Fibroblast of upper back skin (primary cell): ENCODE data around the gene KLK1.

ENCODE experiments used
- DNase-seq: peaks from one replicate; pipeline ENCODE4 v3.0.0-alpha.2; 2013

The KLK1 gene

DNA sequence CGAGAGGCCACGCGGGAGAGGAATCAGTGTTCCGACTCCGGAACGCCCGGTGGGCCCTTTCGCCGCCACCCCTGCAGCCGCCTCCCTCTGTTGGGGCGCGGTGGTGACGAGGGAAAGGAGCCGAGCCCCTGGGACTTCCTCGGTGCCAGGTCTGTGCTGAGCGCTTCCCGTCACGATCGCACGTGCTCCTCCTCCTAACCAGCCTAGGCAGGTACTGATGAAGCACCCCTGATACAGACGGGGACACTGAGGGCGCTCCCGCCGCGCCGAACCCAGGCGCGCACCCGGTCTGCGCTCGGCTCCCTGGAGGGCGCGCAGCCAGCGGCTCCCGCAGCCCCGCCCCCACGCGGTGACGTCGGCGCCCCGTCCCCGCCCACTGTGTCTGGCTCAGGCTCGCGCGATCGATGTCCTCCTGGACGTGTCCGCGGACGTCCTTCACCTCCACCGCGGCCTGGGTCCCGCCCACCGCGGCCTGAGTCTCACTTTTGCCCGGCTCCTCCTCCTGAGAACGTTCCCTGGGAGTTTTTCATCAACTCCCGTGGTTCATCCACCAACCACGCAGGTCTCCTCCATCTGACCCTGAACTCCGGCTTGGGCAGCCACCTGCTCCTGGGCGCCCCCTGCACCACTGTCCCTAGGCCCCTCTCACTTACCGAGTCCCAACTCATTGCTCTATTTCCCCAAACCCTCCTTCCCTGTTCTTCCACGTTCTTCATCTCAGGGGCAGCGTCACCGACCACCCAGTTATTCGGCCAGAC lies 12.4 kb upstream of the KLK1 start:
- DNase-seq, result peak; percentile 42

GRCh38 chr19:50835103-50835784 lies 11.7 kb upstream of the KLK1 start:
- no peak for DNase-seq

- no peak for DNase-seq
These were observed 10.2 kb upstream of the KLK1 start for GRCh38 chr19:50833802-50834167.

GRCh38 chr19:50833117-50833801 lies 9.7 kb upstream of the KLK1 start, which contains the start of gene KLK15:
Gene KLK15 (minus strand): TSS chr19:50833574. CDS start chr19:50831492, 2,082 bp downstream.
- DNase-seq, result no peak

GRCh38 chr19:50832666-50833065 lies 9.1 kb upstream of the KLK1 start:
- no peak for DNase-seq

GRCh38 chr19:50831026-50831396 lies 7.4 kb upstream of the KLK1 start:
- no peak for DNase-seq

GRCh38 chr19:50830266-50831025 lies 6.9 kb upstream of the KLK1 start:
- no peak for DNase-seq

GRCh38 chr19:50829801-50830200 lies 6.2 kb upstream of the KLK1 start:
- DNase-seq, result no peak

DNA sequence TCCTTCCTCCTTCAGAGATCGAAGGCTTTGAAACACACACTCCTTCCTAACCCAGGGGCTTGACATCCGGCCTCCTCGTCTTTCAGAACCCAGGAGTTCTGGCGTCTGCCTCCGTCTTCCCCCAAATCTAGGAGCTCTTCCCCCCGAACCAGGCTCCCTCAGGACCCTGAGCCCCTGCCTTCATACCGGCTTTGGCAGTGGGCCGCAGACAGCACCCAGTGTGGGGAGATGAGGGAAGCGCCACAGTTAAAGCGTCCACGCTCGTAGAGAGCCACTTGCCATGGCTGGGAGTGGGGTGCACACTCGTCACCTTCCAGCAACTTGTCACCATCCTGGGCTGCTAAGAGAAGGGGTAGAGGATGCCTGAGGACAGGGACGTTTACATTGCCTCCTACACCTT lies 3.9 kb upstream of the KLK1 start:
- DNase-seq, result no peak

GRCh38 chr19:50826492-50827240 lies 3.1 kb upstream of the KLK1 start:
- no peak for DNase-seq

DNA sequence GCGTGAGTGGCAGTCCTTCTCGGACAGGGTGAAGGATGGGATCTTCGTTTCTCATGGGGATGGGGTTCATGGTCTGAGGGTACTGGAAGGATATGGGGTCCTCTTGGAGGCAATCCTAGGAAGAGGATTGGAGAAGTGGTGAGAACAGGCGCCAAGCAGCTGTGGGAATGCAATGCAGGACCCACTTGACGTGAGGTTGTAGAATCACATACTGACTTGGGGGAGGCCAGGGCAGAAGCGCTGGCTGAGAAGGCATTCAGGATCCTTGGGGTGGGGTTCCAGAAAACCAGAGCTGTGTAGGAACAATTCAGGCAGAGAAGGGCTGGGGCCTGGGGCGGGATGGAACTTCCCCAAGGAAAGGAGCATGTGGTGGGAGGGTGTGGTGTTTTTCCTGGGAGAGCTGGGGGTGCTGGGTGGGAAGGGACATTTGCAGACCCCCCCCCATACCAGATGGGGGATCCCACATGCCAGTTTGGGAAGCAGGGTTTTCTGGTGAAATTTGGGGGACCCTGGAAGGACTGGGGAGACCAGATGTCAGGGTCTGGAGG lies 852 bp downstream of the KLK1 start:
- no peak for DNase-seq

DNA sequence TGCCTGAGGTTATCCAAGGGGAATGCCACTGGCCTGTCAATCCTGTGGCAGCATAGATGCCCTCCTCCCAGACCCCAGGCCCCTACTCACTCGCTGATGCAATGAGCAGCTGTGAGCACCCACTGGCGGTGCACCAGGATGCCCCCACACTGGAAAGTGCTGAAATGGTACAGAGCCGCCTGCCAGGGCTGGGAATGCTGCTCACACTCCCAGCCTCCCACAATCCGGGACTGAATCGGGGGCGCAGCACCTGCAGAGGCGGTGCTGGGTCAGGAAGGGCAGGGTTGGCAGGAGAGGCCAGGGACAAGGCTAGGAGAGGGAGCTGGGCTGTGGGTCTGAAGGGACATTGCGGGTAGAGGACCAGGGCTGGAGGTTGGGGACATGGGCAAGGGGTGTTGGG lies 2.0 kb downstream of the KLK1 start:
- no peak for DNase-seq

GRCh38 chr19:50821248-50821612 lies 2.4 kb downstream of the KLK1 start:
- no peak for DNase-seq

GRCh38 chr19:50820549-50821247 lies 2.9 kb downstream of the KLK1 start:
- no peak for DNase-seq

DNA sequence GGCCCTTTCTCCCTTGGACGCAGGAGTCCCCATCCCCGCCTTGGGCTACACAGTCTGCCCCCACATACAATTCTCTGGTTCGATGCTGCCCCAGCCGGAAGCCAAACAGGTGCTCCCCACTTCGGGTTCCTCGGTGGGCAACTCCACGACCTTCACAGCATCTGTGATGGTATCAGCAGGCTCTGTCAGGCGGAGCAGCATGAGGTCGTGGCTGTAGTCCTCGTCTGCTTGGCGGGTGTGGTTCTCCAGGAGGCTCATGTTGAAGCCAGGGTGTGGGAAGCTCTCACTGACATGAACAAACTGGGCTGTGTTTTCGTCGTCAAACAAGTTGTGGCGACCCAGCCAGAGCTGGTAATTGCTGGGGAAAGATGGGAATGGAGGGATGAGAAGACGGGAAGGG lies 3.5 kb downstream of the KLK1 start:
- DNase-seq, result no peak

GRCh38 chr19:50819636-50820035 lies 4.0 kb downstream of the KLK1 start:
- DNase-seq, result no peak

DNA sequence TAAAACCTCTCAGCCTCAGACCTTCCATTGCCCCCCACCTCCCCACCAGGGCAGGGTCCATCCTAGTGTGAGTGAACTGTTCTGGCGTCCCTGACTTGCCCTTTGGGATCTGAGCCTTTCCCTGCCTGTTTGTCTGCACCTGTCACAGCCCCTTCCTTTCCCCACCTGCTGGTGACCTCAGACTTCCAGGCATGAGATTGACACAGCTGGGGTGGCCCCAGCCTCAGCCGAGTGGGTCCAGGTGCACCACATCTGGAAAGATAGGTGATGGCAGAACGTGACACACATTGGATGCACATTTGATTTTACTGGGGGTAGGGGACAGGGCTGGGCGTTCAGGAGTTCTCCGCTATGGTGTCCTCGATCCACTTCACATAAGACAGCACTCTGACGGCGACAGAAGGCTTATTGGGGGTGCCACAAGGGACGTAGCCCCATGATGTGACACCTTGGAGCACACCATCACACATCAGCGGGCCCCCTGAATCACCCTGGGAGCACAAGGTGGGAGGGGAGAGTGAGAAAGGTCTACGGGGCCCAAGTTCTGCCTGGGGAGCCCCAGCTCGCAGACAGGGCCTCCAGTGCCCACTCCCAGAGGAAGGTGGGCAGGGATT lies 4.6 kb downstream of the KLK1 start:
- no peak for DNase-seq

GRCh38 chr19:50817941-50818858 lies 5.4 kb downstream of the KLK1 start:
- DNase-seq, result no peak

DNA sequence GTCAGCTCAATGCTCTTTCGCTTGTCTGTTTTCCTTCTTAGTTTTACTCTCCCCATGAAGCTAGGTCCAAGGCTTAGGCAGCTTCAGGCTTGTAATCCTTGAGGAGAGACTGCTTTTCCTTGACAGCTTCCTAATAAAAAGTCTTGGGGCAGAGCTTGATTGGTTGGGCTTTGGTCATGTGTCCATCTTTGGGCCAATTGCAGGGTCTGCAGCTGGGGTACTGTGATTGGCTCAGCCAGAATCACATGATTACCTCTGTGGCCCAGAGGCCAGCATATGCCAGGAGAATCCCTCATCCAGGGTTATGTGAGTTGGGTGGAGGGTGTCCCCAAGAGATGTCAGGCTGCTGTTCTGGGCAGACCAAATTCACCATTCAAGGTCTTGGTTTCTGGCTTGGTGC lies 8.1 kb downstream of the KLK1 start:
- no peak for DNase-seq

GRCh38 chr19:50814883-50815282 lies 8.7 kb downstream of the KLK1 start:
- no peak for DNase-seq
